HepG2 (cell line): ENCODE data around the gene C2orf42. TPM values are rescaled to one million over a fixed set of nuclear protein-coding genes. Genes with fewer than 3 reads are reported as not detected.

Source experiments
- CBX5 ChIP-seq: sonication (generic); formaldehyde crosslinking; IDR thresholded peaks from 2 replicates; pipeline ENCODE4 v1.4.0; 2020; ENCODE audit warnings: missing genetic modification reagents, borderline replicate concordance
- GATAD2A ChIP-seq: IDR thresholded peaks from 2 replicates; pipeline ENCODE4 v1.6.1; 2016
- HHEX ChIP-seq: IDR thresholded peaks from 2 replicates; pipeline ENCODE4 v1.6.1; 2016; ENCODE audit warnings: control low read depth
- ISX ChIP-seq: sonication (generic); formaldehyde crosslinking; conservative IDR thresholded peaks from 2 replicates; pipeline ENCODE4 v1.5.0; 2020; ENCODE audit warnings: missing genetic modification reagents
- KDM2A ChIP-seq: sonication (generic); formaldehyde crosslinking; IDR thresholded peaks from 2 replicates; pipeline ENCODE4 v1.4.0; 2020; ENCODE audit warnings: low read depth, missing genetic modification reagents, borderline replicate concordance
- MED1 ChIP-seq: sonication (generic); formaldehyde crosslinking; IDR thresholded peaks from 2 replicates; pipeline ENCODE4 v1.4.0; 2020; ENCODE audit warnings: missing genetic modification reagents
- MXD4 ChIP-seq: IDR thresholded peaks from 2 replicates; pipeline ENCODE4 v1.6.1; 2016; ENCODE audit warnings: mild to moderate bottlenecking, missing biosample characterization, missing genetic modification reagents
- NFYC ChIP-seq: IDR thresholded peaks from 2 replicates; pipeline ENCODE4 v1.6.1; 2016; ENCODE audit warnings: missing genetic modification reagents, missing compliant biosample characterization
- RAD21 ChIP-seq: fragments of 450-650 bp; formaldehyde crosslinking; IDR thresholded peaks from 2 replicates; pipeline ENCODE4 v1.5.0; 2020; ENCODE audit warnings: mild to moderate bottlenecking
- RBM22 ChIP-seq: fragments of 200-400 bp; formaldehyde crosslinking; optimal IDR thresholded peaks from 2 replicates; pipeline ENCODE3; 2017; ENCODE audit warnings: mild to moderate bottlenecking, low read length, moderate library complexity
- SCMH1 ChIP-seq: sonication (generic); formaldehyde crosslinking; IDR thresholded peaks from 2 replicates; pipeline ENCODE4 v1.9.0; 2021; ENCODE audit warnings: missing genetic modification reagents, mild to moderate bottlenecking, borderline replicate concordance
- SMAD1 ChIP-seq: sonication (generic); formaldehyde crosslinking; IDR thresholded peaks from 2 replicates; pipeline ENCODE4 v1.4.0; 2020; ENCODE audit warnings: missing genetic modification reagents, low read depth, mild to moderate bottlenecking, borderline replicate concordance
- ZFYVE20 ChIP-seq: sonication (generic); formaldehyde crosslinking; IDR thresholded peaks from 2 replicates; pipeline ENCODE4 v1.8.0; 2023; ENCODE audit warnings: low read depth, mild to moderate bottlenecking, moderate library complexity, missing genetic modification reagents, borderline replicate concordance
- ZMYM4 ChIP-seq: sonication (generic); formaldehyde crosslinking; IDR thresholded peaks from 2 replicates; pipeline ENCODE4 v1.8.1; 2023; ENCODE audit warnings: mild to moderate bottlenecking, missing genetic modification reagents
- ZNF138 ChIP-seq: sonication (generic); formaldehyde crosslinking; IDR thresholded peaks from 2 replicates; pipeline ENCODE4 v1.5.0; 2020; ENCODE audit warnings: mild to moderate bottlenecking, low read depth, missing genetic modification reagents
- ZNF230 ChIP-seq: sonication (generic); formaldehyde crosslinking; IDR thresholded peaks from 2 replicates; pipeline ENCODE4 v1.4.0; 2020; ENCODE audit warnings: mild to moderate bottlenecking, missing genetic modification reagents
- ZNF296 ChIP-seq: sonication (generic); formaldehyde crosslinking; conservative IDR thresholded peaks from 2 replicates; pipeline ENCODE4 v1.5.0; 2020; ENCODE audit warnings: mild to moderate bottlenecking, missing genetic modification reagents
- ZNF33A ChIP-seq: sonication (generic); formaldehyde crosslinking; IDR thresholded peaks from 2 replicates; pipeline ENCODE4 v1.5.1; 2020; ENCODE audit warnings: missing genetic modification reagents, mild to moderate bottlenecking, moderate library complexity, borderline replicate concordance
- ZNF543 ChIP-seq: sonication (generic); formaldehyde crosslinking; IDR thresholded peaks from 2 replicates; pipeline ENCODE4 v1.4.0; 2020; ENCODE audit warnings: mild to moderate bottlenecking, missing genetic modification reagents
- ZNF703 ChIP-seq: sonication (generic); formaldehyde crosslinking; IDR thresholded peaks from 2 replicates; pipeline ENCODE4 v1.5.1; 2020; ENCODE audit warnings: missing genetic modification reagents, mild to moderate bottlenecking, moderate library complexity, borderline replicate concordance
- ZNF709 ChIP-seq: sonication (generic); formaldehyde crosslinking; IDR thresholded peaks from 2 replicates; pipeline ENCODE4 v1.5.0; 2020; ENCODE audit warnings: mild to moderate bottlenecking, missing genetic modification reagents
- ZNF737 ChIP-seq: sonication (generic); formaldehyde crosslinking; IDR thresholded peaks from 2 replicates; pipeline ENCODE4 v1.5.0; 2020; ENCODE audit warnings: missing genetic modification reagents, mild to moderate bottlenecking, borderline replicate concordance
- polyA plus RNA-seq, 8 experiments: library from polyadenylated mRNA; depleted of rRNA in 3 of 8; stranded (reverse) in 7 of 8; unstranded in 1 of 8; fragments of >200 nt; fragmentation: Illumina TruSeq in 4 of 8; extraction: Trizol in 4 of 8; gene quantifications; 2 replicates each; pipeline versions ENCODE4 v1.2.1 to v1.2.3, GENCODE V29; 2011 to 2016; ENCODE audit warnings: low read depth in 4 of 8, missing spikeins in 1 of 8, mixed read lengths in 1 of 8; ENCODE audit not compliant: insufficient read depth in 1 of 8
- total RNA-seq, 5 experiments: library from RNA; depleted of rRNA; stranded (reverse); fragments of >200 nt; fragmentation: Illumina TruSeq; extraction: Trizol; gene quantifications; 2 replicates each; pipeline ENCODE4 v1.2.3, GENCODE V29; 2016; ENCODE audit warnings: low read depth in 1 of 5
- TF ChIP-seq, protein P1 (sequence below): sonication (generic); formaldehyde crosslinking; IDR thresholded peaks from 2 replicates; pipeline ENCODE4 v1.5.0; 2020; ENCODE audit warnings: mild to moderate bottlenecking, missing genetic modification reagents, borderline replicate concordance
- TF ChIP-seq, protein P2 (sequence below): sonication (generic); formaldehyde crosslinking; IDR thresholded peaks from 2 replicates; pipeline ENCODE4 v1.5.0; 2020; ENCODE audit warnings: missing genetic modification reagents
- TF ChIP-seq, protein P3 (sequence below): sonication (generic); formaldehyde crosslinking; IDR thresholded peaks from 2 replicates; pipeline ENCODE4 v1.4.0; 2020; ENCODE audit warnings: missing genetic modification reagents
- TF ChIP-seq, protein P4 (sequence below): IDR thresholded peaks from 2 replicates; pipeline ENCODE4 v1.6.1; 2016; ENCODE audit warnings: low read depth, borderline replicate concordance

Gene C2orf42
- total and polyA plus RNA-seq, 2 of the 13 experiments (the other 11 are each of a cell fraction or from before 2014, with no cell fraction given) = 9.3 to 9.9 TPM

DNA sequence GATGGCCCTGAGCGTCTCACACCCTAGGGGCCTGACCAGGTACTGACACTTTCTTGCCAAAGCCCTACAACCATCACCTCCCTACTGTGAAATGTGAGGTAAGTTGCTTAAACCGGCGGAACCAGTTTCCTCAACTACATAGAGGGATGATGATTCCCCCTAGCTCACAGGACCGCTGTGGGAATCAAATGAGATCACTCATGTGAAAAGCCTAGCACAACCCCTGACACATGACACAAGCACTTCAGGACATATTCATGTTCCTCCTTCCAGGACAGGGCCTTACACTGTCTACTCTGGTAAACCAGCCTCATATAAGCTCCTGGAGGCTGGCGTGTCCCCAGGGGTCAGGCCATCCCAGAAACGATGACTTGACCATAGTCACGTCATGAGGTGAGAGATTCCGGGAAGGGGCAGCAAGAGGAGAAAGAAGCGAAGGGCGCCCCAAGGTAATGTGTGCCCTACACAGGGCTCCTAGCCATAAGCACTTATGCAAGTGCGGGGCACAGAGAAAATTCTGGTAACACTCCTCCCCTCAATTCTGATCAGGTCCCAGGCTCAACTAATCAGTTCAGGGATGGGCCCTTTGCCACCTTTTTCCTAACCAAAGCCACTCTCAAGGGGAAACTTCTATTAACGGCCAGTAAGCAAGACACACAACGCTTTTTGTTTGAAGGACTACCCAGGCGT is 49.5 kb downstream of the C2orf42 start (continued):
- TF ChIP-seq ZNF737 = no peak
- no peak for TF ChIP-seq CBX5 (CRISPR knock-in tag)
- no peak for TF ChIP-seq ZNF709 (CRISPR knock-in tag)
- TF ChIP-seq GATAD2A (CRISPR knock-in tag) = 0 out of 2 replicates have a peak, but pooled peaks have one; percentile 0
- TF ChIP-seq ZNF703 (CRISPR knock-in tag) = no peak
- no peak for TF ChIP-seq ISX
- TF ChIP-seq, protein P1, sequence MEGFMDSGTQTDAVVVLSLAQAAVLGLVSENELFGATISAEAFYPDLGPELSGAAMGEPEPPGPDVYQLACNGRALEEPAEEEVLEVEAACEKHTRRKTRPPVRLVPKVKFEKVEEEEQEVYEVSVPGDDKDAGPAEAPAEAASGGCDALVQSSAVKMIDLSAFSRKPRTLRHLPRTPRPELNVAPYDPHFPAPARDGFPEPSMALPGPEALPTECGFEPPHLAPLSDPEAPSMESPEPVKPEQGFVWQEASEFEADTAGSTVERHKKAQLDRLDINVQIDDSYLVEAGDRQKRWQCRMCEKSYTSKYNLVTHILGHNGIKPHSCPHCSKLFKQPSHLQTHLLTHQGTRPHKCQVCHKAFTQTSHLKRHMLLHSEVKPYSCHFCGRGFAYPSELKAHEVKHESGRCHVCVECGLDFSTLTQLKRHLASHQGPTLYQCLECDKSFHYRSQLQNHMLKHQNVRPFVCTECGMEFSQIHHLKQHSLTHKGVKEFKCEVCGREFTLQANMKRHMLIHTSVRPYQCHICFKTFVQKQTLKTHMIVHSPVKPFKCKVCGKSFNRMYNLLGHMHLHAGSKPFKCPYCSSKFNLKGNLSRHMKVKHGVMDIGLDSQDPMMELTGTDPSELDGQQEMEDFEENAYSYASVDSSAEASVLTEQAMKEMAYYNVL (CRISPR knock-in tag) = no peak
- no peak for TF ChIP-seq ZNF33A (CRISPR knock-in tag)
- TF ChIP-seq ZMYM4 (CRISPR knock-in tag) = no peak
- TF ChIP-seq, protein P2, sequence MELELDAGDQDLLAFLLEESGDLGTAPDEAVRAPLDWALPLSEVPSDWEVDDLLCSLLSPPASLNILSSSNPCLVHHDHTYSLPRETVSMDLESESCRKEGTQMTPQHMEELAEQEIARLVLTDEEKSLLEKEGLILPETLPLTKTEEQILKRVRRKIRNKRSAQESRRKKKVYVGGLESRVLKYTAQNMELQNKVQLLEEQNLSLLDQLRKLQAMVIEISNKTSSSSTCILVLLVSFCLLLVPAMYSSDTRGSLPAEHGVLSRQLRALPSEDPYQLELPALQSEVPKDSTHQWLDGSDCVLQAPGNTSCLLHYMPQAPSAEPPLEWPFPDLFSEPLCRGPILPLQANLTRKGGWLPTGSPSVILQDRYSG (CRISPR knock-in tag) = no peak
- TF ChIP-seq, protein P3, sequence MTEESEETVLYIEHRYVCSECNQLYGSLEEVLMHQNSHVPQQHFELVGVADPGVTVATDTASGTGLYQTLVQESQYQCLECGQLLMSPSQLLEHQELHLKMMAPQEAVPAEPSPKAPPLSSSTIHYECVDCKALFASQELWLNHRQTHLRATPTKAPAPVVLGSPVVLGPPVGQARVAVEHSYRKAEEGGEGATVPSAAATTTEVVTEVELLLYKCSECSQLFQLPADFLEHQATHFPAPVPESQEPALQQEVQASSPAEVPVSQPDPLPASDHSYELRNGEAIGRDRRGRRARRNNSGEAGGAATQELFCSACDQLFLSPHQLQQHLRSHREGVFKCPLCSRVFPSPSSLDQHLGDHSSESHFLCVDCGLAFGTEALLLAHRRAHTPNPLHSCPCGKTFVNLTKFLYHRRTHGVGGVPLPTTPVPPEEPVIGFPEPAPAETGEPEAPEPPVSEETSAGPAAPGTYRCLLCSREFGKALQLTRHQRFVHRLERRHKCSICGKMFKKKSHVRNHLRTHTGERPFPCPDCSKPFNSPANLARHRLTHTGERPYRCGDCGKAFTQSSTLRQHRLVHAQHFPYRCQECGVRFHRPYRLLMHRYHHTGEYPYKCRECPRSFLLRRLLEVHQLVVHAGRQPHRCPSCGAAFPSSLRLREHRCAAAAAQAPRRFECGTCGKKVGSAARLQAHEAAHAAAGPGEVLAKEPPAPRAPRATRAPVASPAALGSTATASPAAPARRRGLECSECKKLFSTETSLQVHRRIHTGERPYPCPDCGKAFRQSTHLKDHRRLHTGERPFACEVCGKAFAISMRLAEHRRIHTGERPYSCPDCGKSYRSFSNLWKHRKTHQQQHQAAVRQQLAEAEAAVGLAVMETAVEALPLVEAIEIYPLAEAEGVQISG = no peak
- no peak for TF ChIP-seq ZFYVE20 (CRISPR knock-in tag)
- 0 out of 2 replicates have a peak, but pooled peaks have one; percentile 8 for TF ChIP-seq ZNF230
- no peak for TF ChIP-seq SCMH1
- TF ChIP-seq RBM22 = peak; percentile 63
- TF ChIP-seq ZNF138 = no peak
- TF ChIP-seq, protein P4, sequence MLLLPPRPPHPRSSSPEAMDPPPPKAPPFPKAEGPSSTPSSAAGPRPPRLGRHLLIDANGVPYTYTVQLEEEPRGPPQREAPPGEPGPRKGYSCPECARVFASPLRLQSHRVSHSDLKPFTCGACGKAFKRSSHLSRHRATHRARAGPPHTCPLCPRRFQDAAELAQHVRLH = no peak
- no peak for TF ChIP-seq KDM2A (CRISPR knock-in tag)
- 0 out of 2 replicates have a peak, but pooled peaks have one; percentile 32 for TF ChIP-seq SMAD1 (CRISPR knock-in tag)
- TF ChIP-seq MXD4 (CRISPR knock-in tag) = no peak
- TF ChIP-seq HHEX (CRISPR knock-in tag) = no peak
- TF ChIP-seq MED1 (CRISPR knock-in tag) = no peak
- no peak for TF ChIP-seq ZNF543 (CRISPR knock-in tag)
- TF ChIP-seq RAD21 (CRISPR knock-in tag) = no peak
- TF ChIP-seq NFYC (CRISPR knock-in tag) = no peak
- no peak for TF ChIP-seq ZNF296 (CRISPR knock-in tag)
